ENCODE results near the gene IMPG2.

- TF ChIP-seq GATA3 (IDR thresholded peaks at IDR 0.05; ENCODE audit: low read depth, low read length): no peak
- TF ChIP-seq GATA2 (IDR thresholded peaks at IDR 0.05; ENCODE audit: low read depth, low read length): no peak
Observed at GRCh38 chr3:101279765-101280385, 40.5 kb downstream of the IMPG2 start.

All from SH-SY5Y (cell line).